Stimulated activated CD8-positive, alpha-beta memory T cell treated with anti-CD3 and anti-CD28 coated beads, Interleukin-15, amount 100 ng/mL, for 1 hour (primary cell): Measurements from ENCODE around the gene ZDHHC7.
"Not testable (repeated sequence)": the region's sequence is repeated elsewhere in the genome, so short reads cannot be mapped to it uniquely, and the experiment has no call there.

Experiments used
- DNase-seq: peaks from one replicate; pipeline ENCODE4 v3.0.0-alpha.2; 2020; ENCODE audit warnings: low read depth

Gene ZDHHC7, protein sequence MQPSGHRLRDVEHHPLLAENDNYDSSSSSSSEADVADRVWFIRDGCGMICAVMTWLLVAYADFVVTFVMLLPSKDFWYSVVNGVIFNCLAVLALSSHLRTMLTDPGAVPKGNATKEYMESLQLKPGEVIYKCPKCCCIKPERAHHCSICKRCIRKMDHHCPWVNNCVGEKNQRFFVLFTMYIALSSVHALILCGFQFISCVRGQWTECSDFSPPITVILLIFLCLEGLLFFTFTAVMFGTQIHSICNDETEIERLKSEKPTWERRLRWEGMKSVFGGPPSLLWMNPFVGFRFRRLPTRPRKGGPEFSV

DNA sequence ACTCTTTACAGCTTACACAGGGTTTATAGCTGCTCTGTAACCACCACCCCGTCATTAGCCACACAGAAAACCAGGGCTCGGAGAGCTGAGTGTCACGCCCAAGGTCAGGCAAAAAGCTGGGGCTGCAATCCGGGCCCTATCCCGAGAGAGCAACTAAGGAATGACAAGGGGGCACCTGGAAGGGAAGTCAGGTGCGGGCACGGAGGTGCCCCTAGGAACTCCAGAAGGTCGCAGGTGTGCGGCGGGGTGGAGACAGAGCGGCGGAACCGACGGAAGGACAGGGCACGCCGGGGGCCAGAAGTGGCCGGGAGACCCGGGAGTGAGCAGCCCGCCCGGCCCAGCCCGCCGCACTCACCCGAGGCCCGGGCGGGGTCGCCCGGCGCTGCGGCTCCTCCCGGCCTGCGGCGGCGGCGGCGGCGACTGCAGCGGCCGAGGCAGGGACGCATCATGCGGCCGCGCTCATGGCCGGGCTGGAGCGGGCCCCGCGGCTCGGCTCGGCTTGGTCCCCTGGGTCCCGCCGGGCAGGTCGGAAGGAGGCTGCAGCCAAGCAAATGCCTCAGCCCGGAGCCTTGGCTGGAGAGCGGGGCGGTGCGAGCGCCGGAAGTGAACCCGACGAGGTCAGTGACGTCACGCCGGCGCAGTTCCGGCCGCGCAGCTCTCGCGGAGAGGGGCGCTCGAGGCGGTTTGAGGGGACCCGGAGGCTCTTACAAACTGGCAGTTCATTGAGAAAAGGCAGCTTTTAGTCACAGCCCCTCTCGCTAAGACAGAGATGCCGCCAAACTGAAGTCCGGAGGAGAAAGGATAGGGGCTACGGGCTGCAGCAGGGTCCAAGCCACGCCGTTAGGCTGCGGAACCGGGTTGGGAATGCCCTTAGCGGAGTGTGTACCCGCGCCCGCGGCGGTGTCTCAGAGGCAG lies at the start of gene ZDHHC7:
Gene ZDHHC7, minus strand, starts transcription at position 605 of the 915 bp plus-strand sequence. CDS start 20,917 bp downstream, outside the sequence.
- peak; percentile 75 for DNase-seq

DNA sequence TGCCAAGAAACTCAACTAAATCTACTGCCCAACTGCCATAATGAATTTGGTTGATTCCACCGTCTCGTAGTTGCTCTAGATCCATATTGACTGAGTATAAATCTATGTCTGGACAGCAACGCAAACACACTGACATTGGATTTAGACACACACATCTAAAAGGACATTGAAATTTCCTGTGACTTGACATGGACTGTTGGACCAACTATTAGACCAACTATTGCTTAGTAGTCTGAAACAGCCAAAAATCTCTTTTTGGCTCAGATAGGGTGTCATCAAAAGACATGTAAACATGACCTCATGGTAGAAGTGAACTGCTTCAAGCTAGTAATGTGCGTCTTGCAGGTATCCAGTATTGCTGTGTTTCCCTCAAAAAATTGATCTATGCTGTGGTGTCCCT lies 47.6 kb upstream of the ZDHHC7 start:
- no peak for DNase-seq

DNA sequence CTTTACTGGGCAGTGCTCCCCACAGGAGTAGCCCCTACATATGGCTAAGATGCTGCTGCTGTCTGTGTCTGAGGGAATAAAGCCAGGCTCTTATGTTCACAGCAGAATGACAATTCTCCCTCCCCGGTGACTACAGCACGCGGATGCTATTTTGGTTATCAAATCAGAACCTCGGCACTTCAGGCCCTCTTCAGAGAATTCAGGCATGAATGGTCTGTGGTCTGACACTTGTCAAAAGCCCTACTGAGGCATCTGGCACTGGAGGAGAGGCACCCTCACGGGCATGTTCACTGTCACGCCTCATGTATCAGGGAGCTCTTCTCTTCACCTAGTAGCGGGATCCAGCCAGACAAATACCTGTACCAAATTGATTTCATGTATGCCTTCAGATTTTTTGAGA lies 46.6 kb upstream of the ZDHHC7 start:
- no peak for DNase-seq

DNA sequence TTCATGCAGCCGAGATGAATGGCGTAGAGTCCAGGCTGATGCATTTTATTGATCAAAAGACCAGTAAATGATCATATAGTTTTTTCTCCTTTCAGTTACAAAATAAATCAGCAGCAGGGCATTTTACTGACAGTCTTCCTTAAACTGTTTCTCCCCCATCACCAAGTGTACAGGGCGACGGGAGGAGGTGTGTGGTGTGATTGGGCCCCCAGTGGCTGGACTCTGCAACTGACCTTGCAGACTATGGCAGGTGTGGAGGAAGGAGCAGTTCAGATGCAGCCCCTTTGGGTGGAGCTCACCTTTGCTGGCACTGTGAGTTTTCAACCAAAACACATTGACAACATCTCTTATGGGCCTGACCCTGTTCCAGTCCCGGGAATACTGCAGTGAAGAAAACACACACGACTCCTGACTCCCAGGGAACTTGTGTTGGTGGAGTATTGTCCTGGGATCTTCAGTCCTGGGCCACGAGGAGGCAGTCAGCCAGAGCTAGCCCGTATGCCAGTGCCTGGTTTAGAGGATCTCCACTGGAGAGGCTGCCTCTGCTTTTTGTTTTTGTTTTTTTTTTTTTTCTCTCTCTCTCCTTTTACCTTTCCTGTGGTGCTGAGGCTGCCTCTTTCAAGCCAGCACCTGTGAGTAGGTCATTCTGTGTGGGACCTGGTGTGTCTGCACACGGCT lies 46.0 kb upstream of the ZDHHC7 start:
- DNase-seq: no peak

DNA sequence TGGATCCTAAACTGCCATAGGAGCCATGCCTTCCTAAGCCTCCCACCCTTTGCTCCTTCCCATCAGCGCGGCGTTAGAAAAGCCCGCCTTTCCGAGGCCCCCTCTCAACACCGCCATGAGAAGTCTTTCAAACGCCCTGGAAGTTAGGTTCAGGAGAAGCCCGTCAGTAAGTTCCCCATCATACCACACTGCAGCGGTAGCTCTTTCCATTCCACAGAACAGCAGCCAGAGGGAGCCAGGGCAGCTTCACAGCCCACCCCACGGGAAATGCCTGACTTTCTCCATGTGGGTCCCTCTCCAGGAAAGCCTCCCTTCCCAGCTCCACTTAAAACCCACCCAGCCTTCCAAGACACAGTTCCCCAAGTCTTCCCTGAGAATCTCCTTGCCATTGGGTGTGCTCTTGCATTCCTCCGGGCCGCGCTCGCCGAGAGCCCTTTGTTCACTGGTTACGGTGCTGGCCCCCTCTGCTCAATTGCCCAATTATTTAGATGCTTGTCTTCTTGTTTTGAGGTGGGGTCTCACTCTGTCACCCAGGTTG lies 44.9 kb upstream of the ZDHHC7 start:
- no peak for DNase-seq

DNA sequence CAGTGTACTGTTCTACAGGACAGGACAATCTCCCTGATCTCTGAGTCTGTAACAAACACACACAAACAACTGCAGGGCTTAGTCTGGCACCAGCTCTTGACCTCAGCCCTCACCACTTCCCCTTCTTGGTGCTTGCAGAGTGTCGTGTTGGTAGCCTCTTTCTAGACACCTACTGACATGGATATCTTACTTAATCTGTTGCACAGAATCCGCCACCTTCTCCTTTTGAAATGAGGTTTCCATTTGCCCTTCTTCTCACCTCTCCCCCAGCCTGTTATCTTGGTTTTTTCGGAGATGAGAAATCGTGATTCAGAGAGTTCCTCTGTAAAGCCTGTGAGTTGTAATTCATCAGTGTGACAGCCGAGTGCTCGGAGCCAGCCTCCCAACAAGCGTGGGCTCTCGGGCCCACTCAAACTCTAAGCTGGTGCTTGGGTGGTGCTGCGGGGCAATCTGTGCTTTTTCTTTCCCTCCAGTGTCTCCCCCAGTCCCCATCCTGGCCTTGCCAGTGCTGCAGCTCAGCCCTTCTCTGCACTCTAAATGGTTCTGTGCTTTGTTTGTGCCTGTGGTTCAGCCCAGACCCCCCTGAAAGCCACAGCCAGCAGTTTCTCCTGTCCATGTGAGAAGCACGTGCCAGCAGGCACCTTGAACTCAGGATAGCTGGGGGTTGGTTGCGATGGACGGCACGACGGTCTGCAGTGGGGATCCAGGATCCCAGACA lies 44.3 kb upstream of the ZDHHC7 start:
- peak; percentile 44 for DNase-seq

DNA sequence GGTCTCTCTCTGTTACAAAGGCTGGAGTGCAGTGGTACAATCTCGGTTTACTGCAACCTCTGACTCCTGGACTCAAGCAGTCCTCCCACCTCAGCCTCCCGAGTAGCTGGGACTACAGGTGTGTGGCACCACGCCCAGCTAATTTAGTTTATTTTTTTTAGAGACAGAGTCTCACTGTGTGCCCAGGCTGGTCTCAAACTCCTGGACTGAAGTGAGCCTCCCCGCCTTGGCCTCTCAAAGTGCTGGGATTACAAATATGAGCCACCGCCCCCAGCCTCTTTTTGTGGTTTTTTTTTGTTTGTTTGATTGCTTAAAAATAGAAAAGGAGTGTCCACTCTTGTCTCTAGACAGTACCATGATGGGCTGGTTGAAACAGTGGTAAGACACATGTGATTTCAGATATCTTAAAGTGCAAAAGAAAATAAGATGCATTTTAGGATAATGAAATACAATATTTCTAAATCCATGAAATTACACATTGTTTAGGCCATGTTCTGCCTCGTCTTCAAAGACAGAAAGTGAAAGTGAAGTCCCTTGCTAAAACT lies 43.7 kb upstream of the ZDHHC7 start:
- no peak for DNase-seq

DNA sequence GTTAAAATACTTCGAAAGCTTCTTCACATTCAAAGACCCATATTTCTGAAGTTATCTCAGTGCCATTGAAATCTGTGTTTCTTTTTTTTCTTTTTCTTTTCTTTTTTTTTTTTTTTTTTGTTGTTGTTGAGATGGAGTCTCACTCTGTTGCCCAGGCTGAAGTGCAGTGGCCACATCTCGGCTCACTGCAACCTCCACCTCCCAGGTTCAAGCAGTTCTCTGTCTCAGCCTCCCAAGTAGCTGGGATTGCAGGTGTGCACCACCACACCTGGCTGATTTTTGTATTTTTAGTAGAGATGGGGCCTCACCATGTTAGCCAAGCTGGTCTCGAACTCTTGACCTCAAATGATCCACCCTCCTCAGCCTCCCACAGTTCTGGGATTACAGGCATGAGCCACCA lies 43.0 kb upstream of the ZDHHC7 start:
- DNase-seq: not testable (repeated sequence)

DNA sequence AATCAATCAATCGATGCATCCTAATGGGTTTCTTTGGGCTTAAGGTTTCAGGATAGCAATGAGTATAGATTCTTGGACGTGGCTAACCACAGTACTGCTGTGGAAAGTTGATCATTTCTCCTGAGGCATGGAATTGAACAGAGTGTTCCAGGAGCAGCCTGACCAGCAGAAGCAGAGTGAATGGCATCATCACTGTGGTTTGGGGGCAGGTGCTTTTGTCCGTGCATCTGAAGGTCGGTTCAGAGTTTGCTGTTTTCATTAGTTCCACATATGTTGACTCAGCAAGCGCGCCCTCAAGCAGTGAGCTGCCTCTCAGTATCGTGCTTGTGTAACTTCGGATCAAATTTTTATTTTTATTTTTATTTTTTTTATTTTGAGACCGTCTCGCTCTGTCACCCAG lies 41.2 kb upstream of the ZDHHC7 start:
- no peak for DNase-seq

DNA sequence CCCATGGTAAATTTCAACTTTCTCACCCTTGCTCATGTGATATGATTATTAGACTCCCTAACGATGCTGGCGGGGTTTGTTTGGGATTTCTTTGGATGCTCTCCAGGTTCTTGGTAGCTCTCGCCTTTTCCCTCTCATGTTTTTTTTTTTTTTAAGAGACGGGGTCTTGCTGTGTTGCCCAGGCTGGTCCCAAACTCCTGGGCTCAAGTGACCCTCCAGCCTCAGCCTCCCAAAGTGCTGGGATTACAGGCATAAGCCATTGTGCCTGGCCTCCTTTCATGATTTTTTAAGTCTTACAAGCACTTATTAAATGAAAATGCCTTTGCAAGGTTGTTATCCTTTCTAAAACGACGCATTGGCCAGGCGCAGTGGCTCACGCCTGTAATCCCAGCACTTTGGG lies 40.3 kb upstream of the ZDHHC7 start:
- DNase-seq: no peak

DNA sequence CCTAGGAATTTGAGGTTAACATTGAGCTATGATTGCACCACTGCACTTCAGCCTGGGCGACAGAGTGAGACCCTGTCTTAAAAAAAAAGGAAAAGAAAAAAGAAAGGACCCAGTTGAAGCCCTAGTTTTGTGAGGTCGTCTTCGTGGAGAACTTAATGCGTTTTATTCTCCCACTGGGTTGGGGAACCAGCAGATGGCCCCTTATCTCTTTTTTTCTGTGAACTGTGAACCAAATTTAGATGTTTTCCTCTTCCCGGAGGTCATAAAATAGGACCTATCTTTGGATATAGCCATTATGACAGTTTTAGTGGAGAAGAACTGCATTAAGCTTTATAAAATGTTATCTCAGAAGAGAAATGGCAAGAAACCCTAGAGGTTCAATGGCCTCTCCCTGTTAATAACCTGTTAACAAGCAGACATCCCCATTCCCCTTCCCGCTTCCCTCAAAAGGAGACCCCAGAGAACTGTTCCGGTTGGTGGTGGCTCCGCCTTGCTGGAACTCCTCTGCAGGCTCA lies 39.8 kb upstream of the ZDHHC7 start:
- no peak for DNase-seq

DNA sequence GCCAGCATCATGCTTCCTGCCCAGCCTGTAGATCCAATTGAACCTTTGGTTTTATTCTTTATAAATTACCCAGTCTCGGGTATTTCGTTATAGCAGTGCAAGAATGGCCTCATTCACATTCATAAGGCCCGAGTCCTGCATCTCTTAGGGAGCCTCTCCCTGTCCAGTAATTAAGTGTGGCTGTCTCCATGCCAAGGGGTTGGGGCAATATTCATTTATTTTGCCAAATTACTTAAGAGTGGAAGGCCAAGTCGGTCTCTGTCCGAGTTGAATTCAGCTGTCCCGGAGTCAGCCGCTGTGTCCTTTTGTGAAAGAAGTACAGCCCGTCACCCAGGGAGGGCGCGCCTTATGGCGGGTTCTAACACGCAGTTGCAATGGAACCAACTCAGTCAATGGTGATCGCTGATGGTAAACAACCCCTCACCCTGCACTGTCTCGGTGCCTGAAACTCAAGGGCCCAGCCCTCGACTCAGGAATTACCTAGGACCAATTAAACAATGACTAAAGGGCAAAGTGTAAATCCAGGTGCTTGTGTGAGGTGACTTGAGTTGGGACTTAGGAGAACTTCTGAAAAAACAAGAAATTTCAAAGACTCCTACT lies 38.5 kb upstream of the ZDHHC7 start:
- no peak for DNase-seq

DNA sequence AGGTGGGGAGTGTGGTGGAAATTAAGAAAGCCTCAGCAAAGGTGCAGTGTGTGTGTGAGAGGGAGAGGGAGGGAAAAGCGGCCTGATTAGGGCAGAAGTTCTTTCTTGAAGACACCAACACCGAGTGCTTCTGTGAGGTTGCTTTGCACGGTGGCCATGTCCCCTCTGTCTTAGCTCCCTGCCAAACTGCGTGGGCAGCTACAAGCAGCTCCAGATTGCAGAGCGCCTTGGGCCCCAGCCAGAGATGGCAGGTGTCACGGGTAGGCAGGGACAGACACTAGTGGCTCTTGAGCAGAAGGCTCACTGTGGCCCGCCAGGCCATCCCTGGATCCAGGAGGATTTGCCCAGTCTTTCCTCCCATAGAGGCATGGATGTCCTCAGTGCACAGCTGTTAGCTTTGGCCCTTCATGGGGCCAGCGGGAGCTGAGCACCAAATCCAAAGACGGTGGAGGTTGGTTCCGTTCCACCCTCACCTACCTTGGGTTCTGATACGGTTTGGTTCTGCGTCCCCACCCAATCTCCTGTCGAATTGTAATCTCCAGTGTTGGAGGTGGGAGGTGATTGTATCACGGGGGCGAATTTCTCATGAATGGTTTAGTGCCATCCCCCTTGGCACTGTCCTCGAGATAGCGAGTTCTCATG lies 37.7 kb upstream of the ZDHHC7 start:
- no peak for DNase-seq

DNA sequence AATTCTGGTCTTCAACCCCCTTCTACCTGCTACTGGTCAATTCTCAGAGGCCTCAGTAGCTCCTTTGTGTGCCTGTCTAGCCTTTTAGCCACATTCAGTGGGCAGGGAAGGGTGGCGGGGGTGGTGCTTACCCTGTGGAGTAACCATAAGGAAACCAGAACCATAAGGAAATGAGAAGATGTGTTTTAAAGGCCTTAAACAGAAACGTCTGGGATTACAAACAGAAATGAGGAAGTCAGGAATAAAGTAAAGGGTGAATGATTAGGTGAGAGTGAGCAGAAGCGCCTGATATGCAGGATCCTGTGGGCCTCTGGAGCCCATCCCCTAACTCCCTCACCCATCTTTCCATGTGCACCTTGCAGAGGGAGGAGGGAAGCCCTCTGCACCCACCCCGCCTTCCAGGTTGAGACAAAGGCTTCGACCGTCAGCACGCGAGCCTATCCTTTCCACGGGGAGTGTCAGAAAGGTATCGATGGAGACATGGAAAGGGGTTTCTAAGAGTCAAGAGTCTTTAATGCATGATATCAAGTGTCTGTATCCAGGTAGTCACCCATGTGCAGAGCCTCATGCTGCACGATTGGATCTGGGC lies 36.6 kb upstream of the ZDHHC7 start:
- no peak for DNase-seq

DNA sequence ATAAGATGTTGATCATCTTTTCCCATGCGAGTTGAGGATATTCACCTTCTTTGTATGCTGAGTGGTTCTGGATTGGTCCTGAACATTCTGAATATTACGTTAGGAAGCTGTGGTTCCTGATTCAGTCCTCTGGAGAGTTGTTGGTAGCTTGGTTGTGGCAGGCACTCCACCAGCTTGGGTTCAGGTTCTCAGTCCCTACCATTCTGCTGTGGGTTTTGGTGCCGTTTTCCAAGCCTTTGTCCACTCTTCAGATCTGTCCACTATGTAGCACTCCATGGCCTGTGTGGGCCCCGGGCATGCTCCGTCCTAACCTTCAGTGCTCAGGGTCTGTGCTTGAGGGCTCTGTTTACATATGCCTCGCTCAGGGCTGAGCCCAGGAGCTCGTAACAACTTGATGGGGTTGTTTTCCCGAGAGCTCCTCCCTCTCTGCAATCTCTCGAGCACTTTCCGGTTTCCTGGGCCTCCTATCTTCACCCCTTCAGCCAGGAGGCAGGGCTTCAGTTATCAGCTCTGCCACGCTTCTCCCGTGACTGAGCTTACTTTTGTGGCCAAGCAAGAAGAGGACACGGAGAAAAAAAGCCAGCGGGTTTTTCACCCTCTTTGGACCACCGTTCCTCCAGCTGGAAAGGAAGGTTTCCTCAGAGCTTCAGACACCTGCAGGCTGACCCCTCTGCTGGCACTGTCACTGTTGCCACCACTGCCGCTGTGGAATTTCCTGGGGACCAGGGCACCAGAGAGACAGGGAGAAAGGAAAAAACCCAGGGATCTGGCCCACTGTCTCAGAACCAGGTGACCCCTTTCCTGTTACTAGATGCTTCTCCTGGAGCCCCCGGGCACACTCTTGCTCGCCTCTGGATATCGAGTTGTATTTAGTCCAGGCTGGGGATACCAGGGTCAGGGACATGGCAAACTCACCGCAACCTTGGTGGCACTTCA lies 35.9 kb upstream of the ZDHHC7 start:
- DNase-seq: no peak

DNA sequence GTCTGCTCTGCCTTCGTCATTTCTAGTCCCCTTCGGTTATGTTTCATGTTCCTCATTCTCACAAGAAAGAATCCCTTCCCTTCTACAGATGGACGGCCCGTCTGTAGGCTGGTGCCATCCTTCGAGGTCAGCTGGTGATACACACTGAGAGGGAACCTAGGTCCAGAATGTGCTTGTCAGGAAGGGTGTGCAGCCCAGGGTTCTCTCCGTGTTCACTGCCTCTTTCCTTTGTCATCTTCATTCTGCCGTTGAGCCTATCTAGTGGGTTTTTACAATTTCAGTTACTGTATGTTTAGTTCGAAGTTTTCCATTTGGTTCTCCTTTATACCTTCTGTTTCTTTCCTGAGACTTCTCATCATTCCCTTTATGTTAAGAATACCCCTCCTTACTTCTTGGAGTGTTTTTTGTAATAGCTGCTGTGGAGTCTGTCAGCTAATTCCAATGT lies 35.2 kb upstream of the ZDHHC7 start:
- DNase-seq: no peak

DNA sequence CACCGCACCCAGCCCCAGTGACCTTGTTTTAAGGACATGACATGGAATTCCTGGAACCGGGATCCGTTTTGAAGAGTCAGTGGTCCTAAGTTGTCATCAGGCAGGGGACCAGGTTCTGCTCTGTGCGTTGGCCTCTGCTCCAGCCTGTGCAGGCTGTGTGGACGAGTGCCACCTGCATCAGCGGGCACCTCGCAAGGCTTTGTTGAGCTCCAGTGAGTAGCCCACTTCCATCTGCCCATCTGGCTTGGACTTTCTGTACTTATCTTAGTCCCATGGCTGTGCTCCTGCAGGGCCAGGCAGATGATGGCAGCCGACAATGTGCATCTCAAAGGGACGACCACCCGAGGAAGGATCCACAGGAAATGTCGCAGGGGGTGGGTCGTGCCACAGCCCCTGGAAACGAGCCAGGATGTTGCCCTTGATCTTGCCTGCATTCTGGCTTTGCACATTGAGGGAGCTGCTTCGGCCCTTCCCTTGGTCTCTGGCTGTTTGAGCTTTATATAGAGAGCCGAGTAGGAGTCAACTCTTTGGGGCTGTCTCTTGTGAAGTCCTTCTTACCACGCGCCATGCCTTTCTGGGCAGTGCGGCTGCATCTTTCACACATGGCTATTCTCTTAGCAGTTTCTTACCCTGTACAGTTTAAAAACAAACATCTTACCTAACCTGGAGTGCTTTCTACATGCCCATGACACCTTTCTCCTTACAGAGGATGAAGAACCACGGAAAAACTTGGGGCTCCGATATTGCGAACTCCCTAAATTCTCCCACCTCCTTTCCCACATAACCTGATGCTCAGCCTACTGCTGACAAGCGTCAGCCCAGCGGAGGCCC lies 34.5 kb upstream of the ZDHHC7 start:
- DNase-seq: no peak

DNA sequence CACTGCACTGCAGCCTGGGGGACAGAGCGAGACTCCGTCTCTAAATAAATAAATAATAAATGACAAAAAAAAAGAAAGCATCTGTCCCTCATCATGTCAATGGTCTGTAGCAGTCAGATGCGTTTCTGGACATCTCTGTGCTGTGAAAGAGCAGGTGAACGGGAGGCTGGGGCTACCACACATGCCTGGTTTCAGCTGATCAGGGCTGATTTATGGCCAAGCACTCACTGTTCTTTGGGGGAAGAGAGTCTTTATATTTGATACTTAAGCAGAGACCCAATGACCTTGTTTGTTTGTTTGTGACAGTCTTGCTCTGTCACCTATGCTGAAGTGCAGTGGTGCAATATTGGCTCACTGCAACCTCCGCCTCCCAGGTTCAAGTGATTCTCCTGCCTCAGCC lies 33.7 kb upstream of the ZDHHC7 start:
- DNase-seq: no peak
